K562 (cell line): Measurements from ENCODE around the gene ACTR3. TPM values are rescaled to one million over a fixed set of nuclear protein-coding genes. Genes with fewer than 3 reads are reported as not detected.

Experiments
- CHD1 ChIP-seq: fragments of 200-600 bp; sonication (generic); IDR thresholded peaks from one replicate; pipeline ENCODE4 v1.6.1; 2012; ENCODE audit warnings: mild to moderate bottlenecking, moderate library complexity, low read length, inconsistent platforms
- CTCF ChIP-seq, 3 experiments: IDR thresholded peaks in 2 of 3; conservative IDR thresholded peaks in 1 of 3; 2 replicates each; pipeline ENCODE4 v1.5.1; 2011 to 2012; ENCODE audit warnings: low read length in 3 of 3, mild to moderate bottlenecking in 3 of 3, control low read depth in 2 of 3, improper control_type of control experiment in 1 of 3, inconsistent platforms in 1 of 3, low read depth in 1 of 3, mixed read lengths in 1 of 3, moderate library complexity in 1 of 3; ENCODE audit not compliant: insufficient read depth in 2 of 3
- ERF ChIP-seq: fragments of 450-650 bp; formaldehyde crosslinking; IDR thresholded peaks from 2 replicates; pipeline ENCODE4 v1.4.0; 2020; ENCODE audit warnings: mild to moderate bottlenecking, mixed read lengths
- FIP1L1 ChIP-seq: fragments of 200-400 bp; formaldehyde crosslinking; IDR thresholded peaks from 2 replicates; pipeline ENCODE4 v1.6.1; 2018; ENCODE audit warnings: mild to moderate bottlenecking, low read depth, low read length; ENCODE audit not compliant: poor library complexity, severe bottlenecking
- FOXK2 ChIP-seq, 2 experiments: fragments of 450-650 bp; IDR thresholded peaks in 1 of 2; conservative IDR thresholded peaks in 1 of 2; 2 replicates each; pipeline ENCODE4 v1.6.1; 2016; ENCODE audit warnings: low read depth in 2 of 2, mild to moderate bottlenecking in 1 of 2
- GATA2 ChIP-seq: sonication (generic); formaldehyde crosslinking; IDR thresholded peaks from 2 replicates; pipeline ENCODE4 v1.4.0; 2020; ENCODE audit warnings: mild to moderate bottlenecking, missing genetic modification reagents
- HMGN3 ChIP-seq: IDR thresholded peaks from 2 replicates; pipeline ENCODE4 v1.6.1; 2011; ENCODE audit warnings: borderline replicate concordance, low read depth, mild to moderate bottlenecking, mixed read lengths, low read length; ENCODE audit not compliant: insufficient read length; ENCODE audit errors: extremely low read depth
- ID3 ChIP-seq, 2 experiments: fragments of 250-450 bp in 1 of 2; fragments of 450-650 bp in 1 of 2; sonication (Bioruptor Pico) in 1 of 2; IDR thresholded peaks; 2 replicates each; pipeline versions ENCODE4 v1.6.1 to v1.8.0; 2016 to 2021; ENCODE audit warnings: mild to moderate bottlenecking in 2 of 2, moderate library complexity in 2 of 2, missing compliant biosample characterization in 1 of 2, missing genetic modification characterization in 1 of 2
- MBD2 ChIP-seq: sonication (generic); IDR thresholded peaks from 2 replicates; pipeline ENCODE4 v1.6.1; 2016; ENCODE audit warnings: low read depth, borderline replicate concordance
- MED1 ChIP-seq: sonication (generic); formaldehyde crosslinking; IDR thresholded peaks from 2 replicates; pipeline ENCODE4 v1.8.1; 2023; ENCODE audit warnings: missing genetic modification reagents, borderline replicate concordance
- MXI1 ChIP-seq: IDR thresholded peaks from 2 replicates; pipeline ENCODE4 v1.6.1; 2011; ENCODE audit warnings: low read depth, mild to moderate bottlenecking, improper control_type of control experiment, low read length
- OTX1 ChIP-seq: fragments of 450-650 bp; formaldehyde crosslinking; IDR thresholded peaks from 2 replicates; pipeline ENCODE4 v1.4.0; 2022; ENCODE audit warnings: mild to moderate bottlenecking
- PML ChIP-seq: IDR thresholded peaks from 2 replicates; pipeline ENCODE4 v1.6.1; 2012; ENCODE audit warnings: low read length, inconsistent platforms
- PRDM10 ChIP-seq: fragments of 450-650 bp; IDR thresholded peaks from 2 replicates; pipeline ENCODE4 v1.6.1; 2018; ENCODE audit not compliant: partially characterized antibody
- PRPF4 ChIP-seq: fragments of 200-400 bp; formaldehyde crosslinking; IDR thresholded peaks from one replicate; pipeline ENCODE4 v1.6.1; 2017; ENCODE audit warnings: low read length, low read depth, mild to moderate bottlenecking; ENCODE audit not compliant: insufficient read depth, poor library complexity, severe bottlenecking
- TGIF2 ChIP-seq: sonication (generic); formaldehyde crosslinking; IDR thresholded peaks from 2 replicates; pipeline ENCODE4 v1.8.1; 2022; ENCODE audit warnings: mild to moderate bottlenecking, missing genetic modification reagents, moderate library complexity
- ZNF175 ChIP-seq: fragments of 200-800 bp; sonication (Bioruptor generic); IDR thresholded peaks from 2 replicates; pipeline ENCODE4 v1.6.1; 2016; ENCODE audit warnings: low read depth, mild to moderate bottlenecking, missing genetic modification characterization, missing compliant biosample characterization
- ZNF778 ChIP-seq: fragments of 450-650 bp; formaldehyde crosslinking; IDR thresholded peaks from 2 replicates; pipeline ENCODE4 v1.4.0; 2020; ENCODE audit warnings: mild to moderate bottlenecking, moderate library complexity
- polyA plus RNA-seq, 8 experiments: library from polyadenylated mRNA; depleted of rRNA in 4 of 8; stranded (reverse) in 5 of 8; unstranded in 3 of 8; fragments of >200 nt; fragmentation: Nextera tagmentation in 2 of 8; fragmentation: Illumina TruSeq in 1 of 8; extraction: Ambion mirVana in 2 of 8; extraction: Trizol in 1 of 8; gene quantifications; 2 replicates each; pipeline versions ENCODE4 v1.2.1 to v1.2.3, GENCODE V29; 2011 to 2014; ENCODE audit warnings: inconsistent platforms in 1 of 8, missing spikeins in 1 of 8
- total RNA-seq, 7 experiments: library from RNA; depleted of rRNA in 6 of 7; stranded (reverse); fragments of >200 nt in 6 of 7; fragmentation: Illumina TruSeq in 2 of 7; extraction: Trizol in 2 of 7; gene quantifications; 2 replicates each; pipeline versions ENCODE4 v1.2.1 to v1.2.3, GENCODE V29; 2011 to 2021; ENCODE audit warnings: low replicate concordance in 1 of 7

ACTR3 gene
- total and polyA plus RNA-seq, 9 of the 15 experiments (the other 6 are each of a cell fraction or from before 2014, with no cell fraction given): 49.0 to 354 (median 249) TPM

GRCh38 chr2:113890253-113891235, 655 bp downstream of the ACTR3 start (continued):
- TF ChIP-seq CTCF (IDR thresholded peaks at IDR 0.05 in 2 of 3, conservative IDR thresholded peaks at IDR 0.05 in 1 of 3; ENCODE audit: insufficient read depth in 2 of 3, low read depth in 1 of 3, low read length in 3 of 3) (0 out of 6 replicates have a peak, but pooled peaks of 1 of the 3 experiments have one; percentile 3), PRPF4 (peak; percentile 83), TGIF2 (CRISPR knock-in tag) (0 out of 2 replicates have a peak, but pooled peaks have one; percentile 40), MXI1 (no peak), OTX1 (CRISPR knock-in tag) (no peak), ZNF778 (CRISPR knock-in tag) (no peak), FIP1L1 (peak; percentile 52), CHD1 (peak; percentile 72), GATA2 (CRISPR knock-in tag) (no peak), ID3 (CRISPR knock-in tag; IDR thresholded peaks at IDR 0.05) (no peak), ID3 (tag; IDR thresholded peaks at IDR 0.05) (peak; percentile 66; the same call in 1 of the 2 replicates), MED1 (CRISPR knock-in tag) (no peak), ZNF175 (CRISPR knock-in tag) (0 out of 2 replicates have a peak, but pooled peaks have one; percentile 51), ERF (CRISPR knock-in tag) (no peak), PRDM10 (no peak), HMGN3 (peak; percentile 53), MBD2 (no peak), FOXK2 (conservative IDR thresholded peaks at IDR 0.05 in 1 of 2, IDR thresholded peaks at IDR 0.05 in 1 of 2; ENCODE audit: low read depth in 2 of 2) (no peak), PML (peak; percentile 41; the same call in 1 of the 2 replicates)
